CD4-positive, alpha-beta T cell treated with Interleukin-17A for 1 hour (primary cell): ENCODE measurements around the gene PDE6H.
A peak's percentile ranks its signal among the peaks of the same experiment; 100 is the strongest.

Source experiments
- DNase-seq: peaks from one replicate; pipeline ENCODE4 v3.0.0-alpha.2; 2020

PDE6H gene

GRCh38 chr12:14952299-14952921 lies 20.4 kb upstream of the PDE6H start:
- DNase-seq: peak; percentile 91

GRCh38 chr12:14953752-14954151 lies 19.1 kb upstream of the PDE6H start:
- DNase-seq: no peak

GRCh38 chr12:14954269-14954668 lies 18.6 kb upstream of the PDE6H start:
- DNase-seq: peak; percentile 59

GRCh38 chr12:14956024-14956891 lies 16.6 kb upstream of the PDE6H start:
- peak; percentile 48 for DNase-seq

GRCh38 chr12:14956905-14957304 lies 15.9 kb upstream of the PDE6H start:
- no peak for DNase-seq

- no peak for DNase-seq
These were observed 15.2 kb upstream of the PDE6H start for GRCh38 chr12:14957551-14958168.

- DNase-seq: peak; percentile 55
These were observed 14.3 kb upstream of the PDE6H start for GRCh38 chr12:14958361-14959125.

GRCh38 chr12:14959126-14959440 lies 13.8 kb upstream of the PDE6H start:
- peak; percentile 46 for DNase-seq

GRCh38 chr12:14959463-14959862 lies 13.4 kb upstream of the PDE6H start:
- DNase-seq: no peak

GRCh38 chr12:14959916-14960496 lies 12.8 kb upstream of the PDE6H start:
- DNase-seq: no peak

GRCh38 chr12:14960548-14961465 lies 12.0 kb upstream of the PDE6H start:
- peak; percentile 73 for DNase-seq

- DNase-seq: peak; percentile 95
These were observed 11.2 kb upstream of the PDE6H start, which contains the start of gene ARHGDIB for GRCh38 chr12:14961466-14962152. Gene ARHGDIB, minus strand, starts transcription at chr12:14961601. Its CDS starts 10,889 bp downstream, at chr12:14950712.

- no peak for DNase-seq
These were observed 10.7 kb upstream of the PDE6H start for GRCh38 chr12:14962153-14962539.

GRCh38 chr12:14962797-14963196 lies 10.0 kb upstream of the PDE6H start:
- no peak for DNase-seq

GRCh38 chr12:14963520-14963919 lies 9.3 kb upstream of the PDE6H start:
- no peak for DNase-seq

GRCh38 chr12:14964406-14964805 lies 8.4 kb upstream of the PDE6H start:
- no peak for DNase-seq

- DNase-seq: no peak
These were observed 7.6 kb upstream of the PDE6H start for GRCh38 chr12:14965221-14965620.

GRCh38 chr12:14968478-14968877 lies 4.4 kb upstream of the PDE6H start:
- no peak for DNase-seq

- no peak for DNase-seq
These were observed 2.4 kb upstream of the PDE6H start for GRCh38 chr12:14970473-14970872.

GRCh38 chr12:14974633-14975032 lies 1.8 kb downstream of the PDE6H start:
- DNase-seq: no peak

GRCh38 chr12:14975457-14975856 lies 2.6 kb downstream of the PDE6H start:
- DNase-seq: no peak
